ENCODE results near the gene NEGR1. TPM values are rescaled to one million over a fixed set of nuclear protein-coding genes. Genes with fewer than 3 reads are reported as not detected.

Gene NEGR1
- total RNA-seq, 4 donors from 2014 or later, result 4.6 to 5.7 (median 5.0) TPM

- ATAC-seq (no peak), DNase-seq (no peak)
- TF ChIP-seq CTCF (IDR thresholded peaks at IDR 0.05 in 4 of 5, conservative IDR thresholded peaks at IDR 0.05 in 1 of 5), result no peak
- no peak for TF ChIP-seq POLR2A (IDR thresholded peaks at IDR 0.05)
- intact Hi-C loops (cut with DNase I; ENCODE audit: low total_unique reads), result no loop called here
- in situ Hi-C loops (cut with MboI; ENCODE audit: low sequenced_read_pairs in 4 of 4), result no loop called here
- no peak overlapping the region for H3K4me3 ChIP-seq
- H3K4me1 ChIP-seq, result no peaks in the 10 kb centered on the region
- H3K36me3 ChIP-seq, result no peaks in the 10 kb centered on the region
- no peak overlapping the region for H3K27ac ChIP-seq
- H3K27me3 ChIP-seq, result no peaks in the 10 kb centered on the region
- H3K9me3 ChIP-seq, result no peaks in the 10 kb centered on the region
Measured at GRCh38 chr1:72141875-72142274, 140.5 kb downstream of the NEGR1 start.

- Histone ChIP-seq H3K36me3 (no peaks in the 10 kb centered on the region), H3K4me3 (no peak overlapping the region), H3K4me1 (no peaks in the 10 kb centered on the region), H3K27me3 (no peaks in the 10 kb centered on the region), H3K9me3 (no peaks in the 10 kb centered on the region), H3K27ac (no peak overlapping the region)
- in situ Hi-C loops (cut with MboI; ENCODE audit: low sequenced_read_pairs in 4 of 4), result no loop called here
- intact Hi-C loops (cut with DNase I; ENCODE audit: low total_unique reads), result no loop called here
- TF ChIP-seq CTCF (IDR thresholded peaks at IDR 0.05 in 4 of 5, conservative IDR thresholded peaks at IDR 0.05 in 1 of 5) (no peak), POLR2A (IDR thresholded peaks at IDR 0.05) (no peak)
- no peak for DNase-seq
- no peak for ATAC-seq
Measured at GRCh38 chr1:72140222-72140621, 142.1 kb downstream of the NEGR1 start.

- H3K4me3 ChIP-seq, result no peak overlapping the region
- intact Hi-C loops (cut with DNase I; ENCODE audit: low total_unique reads) (no loop called here), in situ Hi-C loops (cut with MboI; ENCODE audit: low sequenced_read_pairs in 4 of 4) (no loop called here)
- no peaks in the 10 kb centered on the region for H3K4me1 ChIP-seq
- DNase-seq, result no peak
- H3K27ac ChIP-seq, result no peak overlapping the region
- H3K27me3 ChIP-seq, result no peaks in the 10 kb centered on the region
- ATAC-seq, result no peak
- TF ChIP-seq CTCF (IDR thresholded peaks at IDR 0.05 in 4 of 5, conservative IDR thresholded peaks at IDR 0.05 in 1 of 5) (no peak), POLR2A (IDR thresholded peaks at IDR 0.05) (no peak)
- H3K36me3 ChIP-seq, result no peaks in the 10 kb centered on the region
- no peaks in the 10 kb centered on the region for H3K9me3 ChIP-seq
Measured at GRCh38 chr1:72137656-72138055, 144.7 kb downstream of the NEGR1 start.

GRCh38 chr1:72129869-72130268, 152.5 kb downstream of the NEGR1 start:
- Histone ChIP-seq H3K9me3 (no peaks in the 10 kb centered on the region), H3K4me3 (no peak overlapping the region), H3K27me3 (no peaks in the 10 kb centered on the region), H3K27ac (no peak overlapping the region), H3K36me3 (no peaks in the 10 kb centered on the region), H3K4me1 (no peaks in the 10 kb centered on the region)
- in situ Hi-C loops (cut with MboI; ENCODE audit: low sequenced_read_pairs in 4 of 4), result no loop called here
- intact Hi-C loops (cut with DNase I; ENCODE audit: low total_unique reads), result no loop called here
- ATAC-seq, result no peak
- TF ChIP-seq POLR2A (IDR thresholded peaks at IDR 0.05), result no peak
- TF ChIP-seq CTCF (IDR thresholded peaks at IDR 0.05 in 4 of 5, conservative IDR thresholded peaks at IDR 0.05 in 1 of 5), result no peak
- no peak for DNase-seq
